Pulmonary artery endothelial cell (primary cell): ENCODE data around the gene UVRAG. TPM values are rescaled to one million over a fixed set of nuclear protein-coding genes. Genes with fewer than 3 reads are reported as not detected.
"Not testable (repeated sequence)": the region's sequence is repeated elsewhere in the genome, so short reads cannot be mapped to it uniquely, and the experiment has no call there.

ENCODE experiments used
- DNase-seq: peaks from one replicate; pipeline ENCODE4 v3.0.0-alpha.2; 2011; ENCODE audit warnings: low read depth, low spot score
- total RNA-seq: library from RNA; depleted of rRNA; stranded (reverse); fragments of >200 nt; gene quantifications from 2 replicates; pipeline ENCODE4 v1.2.3, GENCODE V29; 2014

UVRAG gene
- total RNA-seq, 1 donor from 2014 or later = 68.0 TPM

- no peak for DNase-seq
These were observed 59.8 kb downstream of the UVRAG start for GRCh38 chr11:75874684-75875341.

GRCh38 chr11:75877327-75877726 is 62.3 kb downstream of the UVRAG start:
- DNase-seq = not testable (repeated sequence)

GRCh38 chr11:75877931-75878330 is 62.9 kb downstream of the UVRAG start:
- not testable (repeated sequence) for DNase-seq

GRCh38 chr11:75878933-75879332 is 63.9 kb downstream of the UVRAG start:
- DNase-seq = no peak

GRCh38 chr11:75879737-75880136 is 64.7 kb downstream of the UVRAG start:
- no peak for DNase-seq

GRCh38 chr11:75880343-75880742 is 65.3 kb downstream of the UVRAG start:
- not testable (repeated sequence) for DNase-seq

GRCh38 chr11:75884321-75884720 is 69.3 kb downstream of the UVRAG start:
- DNase-seq = no peak

- no peak for DNase-seq
These were observed 73.4 kb downstream of the UVRAG start for GRCh38 chr11:75888416-75888815.

GRCh38 chr11:75891947-75892739 is 77.1 kb downstream of the UVRAG start:
- no peak for DNase-seq

- no peak for DNase-seq
These were observed 78.2 kb downstream of the UVRAG start for GRCh38 chr11:75893251-75893650.

- DNase-seq = no peak
These were observed 79.1 kb downstream of the UVRAG start for GRCh38 chr11:75894036-75894585.

GRCh38 chr11:75896843-75897419 is 81.9 kb downstream of the UVRAG start:
- no peak for DNase-seq

GRCh38 chr11:75898871-75899270 is 83.9 kb downstream of the UVRAG start:
- DNase-seq = no peak

- no peak for DNase-seq
These were observed 84.8 kb downstream of the UVRAG start for GRCh38 chr11:75899806-75900205.

GRCh38 chr11:75900848-75901247 is 85.8 kb downstream of the UVRAG start:
- no peak for DNase-seq

- no peak for DNase-seq
These were observed 87.6 kb downstream of the UVRAG start for GRCh38 chr11:75902631-75903030.

GRCh38 chr11:75903276-75903675 is 88.3 kb downstream of the UVRAG start:
- DNase-seq = no peak

- no peak for DNase-seq
These were observed 90.4 kb downstream of the UVRAG start for GRCh38 chr11:75905434-75905833.

GRCh38 chr11:75907906-75908527 is 93.0 kb downstream of the UVRAG start:
- DNase-seq = no peak

- DNase-seq = no peak
These were observed 95.6 kb downstream of the UVRAG start for GRCh38 chr11:75910426-75911145.

GRCh38 chr11:75911459-75911858 is 96.4 kb downstream of the UVRAG start:
- DNase-seq = no peak
